GM23338 (cell line): ENCODE data around the gene CDH8. TPM values are rescaled to one million over a fixed set of nuclear protein-coding genes. Genes with fewer than 3 reads are reported as not detected.

ENCODE experiments used
- ATAC-seq: fragments of 200-7000 bp; cut with Tn5 transposase; 3 replicates; pipeline ENCODE4 v1.9.1; 2020
- DNase-seq: peaks from one replicate; pipeline ENCODE4 v3.0.0-alpha.2; 2015; ENCODE audit warnings: low spot score
- H2AFZ ChIP-seq: fragments of 200-600 bp; sonication (generic); 2 replicates; pipeline ENCODE4 v1.8.0; 2016; ENCODE audit warnings: antibody characterized with exemption, mild to moderate bottlenecking, moderate library complexity
- H3F3A ChIP-seq: fragments of 200-600 bp; sonication (generic); replicated peaks from 2 replicates; pipeline ENCODE4 v1.8.0; 2017; ENCODE audit warnings: antibody characterized with exemption, mixed run types, low read depth
- H3K27ac ChIP-seq: fragments of 200-600 bp; sonication (generic); 2 replicates; pipeline ENCODE4 v1.6.1; 2016; ENCODE audit warnings: low read depth
- H3K27me3 ChIP-seq: fragments of 200-600 bp; sonication (generic); 2 replicates; pipeline ENCODE4 v1.8.0; 2016; ENCODE audit warnings: mild to moderate bottlenecking, mixed run types, moderate library complexity; ENCODE audit not compliant: insufficient read depth
- H3K36me3 ChIP-seq: fragments of 200-600 bp; sonication (generic); 2 replicates; pipeline ENCODE4 v1.8.0; 2016; ENCODE audit warnings: mild to moderate bottlenecking; ENCODE audit not compliant: insufficient read depth
- H3K4me1 ChIP-seq: fragments of 200-600 bp; sonication (generic); 2 replicates; pipeline ENCODE4 v1.8.0; 2016; ENCODE audit warnings: mild to moderate bottlenecking, moderate library complexity; ENCODE audit not compliant: insufficient read depth
- H3K4me2 ChIP-seq: fragments of 200-600 bp; sonication (generic); 2 replicates; pipeline ENCODE4 v1.7.1; 2017; ENCODE audit warnings: mixed run types
- H3K4me3 ChIP-seq: fragments of 200-600 bp; sonication (generic); 2 replicates; pipeline ENCODE4 v1.6.1; 2016; ENCODE audit warnings: mixed run types
- H3K79me2 ChIP-seq: fragments of 200-600 bp; sonication (generic); replicated peaks from 2 replicates; pipeline ENCODE4 v1.8.0; 2017; ENCODE audit warnings: mild to moderate bottlenecking; ENCODE audit not compliant: insufficient read depth
- H3K9me2 ChIP-seq: fragments of 200-600 bp; sonication (generic); 2 replicates; pipeline ENCODE4 v1.8.0; 2017; ENCODE audit not compliant: insufficient read depth
- H4K20me1 ChIP-seq: fragments of 200-600 bp; sonication (generic); replicated peaks from 2 replicates; pipeline ENCODE4 v1.8.0; 2017; ENCODE audit warnings: mild to moderate bottlenecking; ENCODE audit not compliant: insufficient read depth
- H3K27ac Mint-ChIP-seq: 2 replicates; pipeline ENCODE4 v1.8.0; 2020; ENCODE audit warnings: inconsistent platforms, mild to moderate bottlenecking, moderate library complexity, mixed read lengths
- H3K27me3 Mint-ChIP-seq: 3 replicates; pipeline ENCODE4 v1.8.0; 2022; ENCODE audit warnings: low read depth, mild to moderate bottlenecking, moderate library complexity, mixed read lengths, inconsistent platforms; ENCODE audit not compliant: insufficient read depth, poor library complexity
- H3K36me3 Mint-ChIP-seq: 3 replicates; pipeline ENCODE4 v1.8.0; 2021; ENCODE audit warnings: low read depth, mild to moderate bottlenecking, inconsistent platforms, moderate library complexity, mixed read lengths
- H3K4me1 Mint-ChIP-seq: 3 replicates; pipeline ENCODE4 v1.8.0; 2020; ENCODE audit warnings: mild to moderate bottlenecking, inconsistent platforms, mixed read lengths
- H3K4me3 Mint-ChIP-seq: 3 replicates; pipeline ENCODE4 v1.8.0; 2021; ENCODE audit warnings: moderate library complexity, mild to moderate bottlenecking, inconsistent platforms, mixed read lengths
- H3K9me3 Mint-ChIP-seq: 3 replicates; pipeline ENCODE4 v1.8.0; 2020; ENCODE audit warnings: moderate library complexity, mild to moderate bottlenecking, inconsistent platforms, mixed read lengths
- EZH2phosphoT487 ChIP-seq: fragments of 200-600 bp; sonication (generic); IDR thresholded peaks from one replicate; pipeline ENCODE4 v1.8.1; 2018; ENCODE audit warnings: antibody characterized with exemption; ENCODE audit not compliant: unreplicated experiment
- JUNB ChIP-seq: IDR thresholded peaks from one replicate; pipeline ENCODE4 v1.6.1; 2016; ENCODE audit warnings: antibody characterized with exemption; ENCODE audit not compliant: unreplicated experiment
- POLR2AphosphoS5 ChIP-seq: IDR thresholded peaks from 2 replicates; pipeline ENCODE4 v1.6.1; 2016; ENCODE audit warnings: antibody characterized with exemption, low read depth
- polyA plus RNA-seq: library from polyadenylated mRNA; unstranded; fragments of >200 nt; fragmentation: Nextera tagmentation; extraction: Ambion mirVana; gene quantifications from 2 replicates; pipeline ENCODE4 v1.2.1, GENCODE V29; 2016
- total RNA-seq: library from RNA; depleted of rRNA; stranded (reverse); fragments of >200 nt; shearing (Covaris generic); gene quantifications from 2 replicates; pipeline ENCODE4 v1.2.3, GENCODE V29; 2014
- TF ChIP-seq, protein P1 (sequence below): IDR thresholded peaks from 2 replicates; pipeline ENCODE4 v1.6.1; 2016; ENCODE audit warnings: antibody characterized with exemption
- TF ChIP-seq, protein P2 (sequence below), 2 experiments: fragments of 200-600 bp in 1 of 2; sonication (generic) in 1 of 2; conservative IDR thresholded peaks; 2 replicates each; pipeline versions ENCODE4 v1.5.1 to v1.6.1; 2016 to 2017; ENCODE audit warnings: antibody characterized with exemption in 2 of 2, low read depth in 2 of 2, mild to moderate bottlenecking in 2 of 2, moderate library complexity in 1 of 2
- TF ChIP-seq, protein P3 (sequence below): IDR thresholded peaks from one replicate; pipeline ENCODE4 v1.6.1; 2018; ENCODE audit warnings: antibody characterized with exemption; ENCODE audit not compliant: unreplicated experiment
- TF ChIP-seq, protein P4 (sequence below): fragments of 250-450 bp; sonication (Bioruptor Pico); IDR thresholded peaks from 2 replicates; pipeline ENCODE4 v1.5.0; 2020; ENCODE audit warnings: mild to moderate bottlenecking, moderate library complexity

Gene CDH8
- total and polyA plus RNA-seq, 2 experiments from 2014 or later = 10.2 to 11.7 TPM

DNA sequence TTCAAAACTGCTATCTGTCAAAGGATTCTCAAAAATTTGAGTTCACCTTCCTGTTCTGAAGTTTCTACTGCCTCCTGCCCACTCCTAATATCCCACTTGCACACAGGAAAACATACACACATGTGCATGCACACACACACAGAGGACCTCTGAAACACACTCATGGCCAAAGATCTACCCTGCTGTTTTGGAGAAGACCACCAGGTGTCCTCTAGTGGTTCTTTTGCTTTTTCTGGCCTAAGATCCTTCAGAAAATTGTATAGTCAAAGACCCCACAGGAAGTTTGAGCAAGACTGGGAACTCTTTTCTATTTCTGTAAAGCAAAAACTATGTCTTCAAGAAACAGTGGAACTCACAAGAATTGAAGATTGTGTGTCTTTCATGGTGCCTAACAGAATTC is 90.2 kb downstream of the CDH8 start:
- H3K79me2 ChIP-seq = no peaks in the 10 kb centered on the region
- H3K9me2 ChIP-seq = no peaks in the 10 kb centered on the region
- Mint-ChIP-seq H3K27me3 (peaks cover 1% of the 10 kb centered on the region), H3K4me3 (no peak overlapping the region), H3K4me1 (peaks cover 7% of the 10 kb centered on the region), H3K27ac (no peak overlapping the region), H3K9me3 (no peaks in the 10 kb centered on the region; the same call in 2 of the 3 replicates), H3K36me3 (no peaks in the 10 kb centered on the region)
- ATAC-seq = 0 out of 3 replicates have a peak, but pooled peaks have one; percentile 21
- H2AFZ ChIP-seq = no peak overlapping the region
- no peak overlapping the region for H3K27ac ChIP-seq
- no peaks in the 10 kb centered on the region for H4K20me1 ChIP-seq
- no peak overlapping the region for H3K4me2 ChIP-seq
- TF ChIP-seq, protein P1, sequence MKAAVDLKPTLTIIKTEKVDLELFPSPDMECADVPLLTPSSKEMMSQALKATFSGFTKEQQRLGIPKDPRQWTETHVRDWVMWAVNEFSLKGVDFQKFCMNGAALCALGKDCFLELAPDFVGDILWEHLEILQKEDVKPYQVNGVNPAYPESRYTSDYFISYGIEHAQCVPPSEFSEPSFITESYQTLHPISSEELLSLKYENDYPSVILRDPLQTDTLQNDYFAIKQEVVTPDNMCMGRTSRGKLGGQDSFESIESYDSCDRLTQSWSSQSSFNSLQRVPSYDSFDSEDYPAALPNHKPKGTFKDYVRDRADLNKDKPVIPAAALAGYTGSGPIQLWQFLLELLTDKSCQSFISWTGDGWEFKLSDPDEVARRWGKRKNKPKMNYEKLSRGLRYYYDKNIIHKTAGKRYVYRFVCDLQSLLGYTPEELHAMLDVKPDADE = no peak
- TF ChIP-seq, protein P2, sequence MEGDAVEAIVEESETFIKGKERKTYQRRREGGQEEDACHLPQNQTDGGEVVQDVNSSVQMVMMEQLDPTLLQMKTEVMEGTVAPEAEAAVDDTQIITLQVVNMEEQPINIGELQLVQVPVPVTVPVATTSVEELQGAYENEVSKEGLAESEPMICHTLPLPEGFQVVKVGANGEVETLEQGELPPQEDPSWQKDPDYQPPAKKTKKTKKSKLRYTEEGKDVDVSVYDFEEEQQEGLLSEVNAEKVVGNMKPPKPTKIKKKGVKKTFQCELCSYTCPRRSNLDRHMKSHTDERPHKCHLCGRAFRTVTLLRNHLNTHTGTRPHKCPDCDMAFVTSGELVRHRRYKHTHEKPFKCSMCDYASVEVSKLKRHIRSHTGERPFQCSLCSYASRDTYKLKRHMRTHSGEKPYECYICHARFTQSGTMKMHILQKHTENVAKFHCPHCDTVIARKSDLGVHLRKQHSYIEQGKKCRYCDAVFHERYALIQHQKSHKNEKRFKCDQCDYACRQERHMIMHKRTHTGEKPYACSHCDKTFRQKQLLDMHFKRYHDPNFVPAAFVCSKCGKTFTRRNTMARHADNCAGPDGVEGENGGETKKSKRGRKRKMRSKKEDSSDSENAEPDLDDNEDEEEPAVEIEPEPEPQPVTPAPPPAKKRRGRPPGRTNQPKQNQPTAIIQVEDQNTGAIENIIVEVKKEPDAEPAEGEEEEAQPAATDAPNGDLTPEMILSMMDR (conservative IDR thresholded peaks at IDR 0.05; ENCODE audit: low read depth in 2 of 2) = peak; percentile 50
- H3K36me3 ChIP-seq = no peaks in the 10 kb centered on the region
- no peak overlapping the region for H3K4me3 ChIP-seq
- H3K27me3 ChIP-seq = no peaks in the 10 kb centered on the region
- DNase-seq = peak; percentile 17
- H3F3A ChIP-seq = no peaks in the 10 kb centered on the region
- peaks cover 12% of the 10 kb centered on the region for H3K4me1 ChIP-seq

DNA sequence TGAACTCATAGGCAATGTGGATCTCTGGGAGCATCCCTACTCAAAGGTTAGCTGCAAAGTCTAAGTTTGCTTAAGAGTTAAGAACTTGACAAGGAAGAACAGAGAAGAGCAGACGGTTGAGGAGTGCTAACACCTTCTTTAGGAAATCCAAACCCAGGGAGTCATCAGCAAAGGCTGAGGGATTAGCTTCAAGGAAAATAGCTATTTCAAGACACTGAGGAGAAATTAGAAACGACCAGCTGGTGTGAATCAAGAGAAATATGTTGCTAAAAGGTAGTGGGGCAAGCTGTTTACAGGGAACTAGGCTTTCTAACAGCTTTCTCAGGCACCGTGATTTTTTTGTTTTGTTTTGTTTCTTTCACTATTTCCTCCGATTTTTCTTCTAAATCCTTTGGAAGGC is 90.7 kb downstream of the CDH8 start:
- no peak overlapping the region for H2AFZ ChIP-seq
- no peaks in the 10 kb centered on the region for H3K9me2 ChIP-seq
- H3K9me3 Mint-ChIP-seq = no peaks in the 10 kb centered on the region; the same call in 2 of the 3 replicates
- H3K36me3 Mint-ChIP-seq = no peaks in the 10 kb centered on the region
- no peaks in the 10 kb centered on the region for H3F3A ChIP-seq
- H3K27me3 Mint-ChIP-seq = no peaks in the 10 kb centered on the region
- H3K27ac Mint-ChIP-seq = no peak overlapping the region
- H3K36me3 ChIP-seq = no peaks in the 10 kb centered on the region
- H3K4me1 ChIP-seq = peaks cover 12% of the 10 kb centered on the region
- no peak for DNase-seq
- no peaks in the 10 kb centered on the region for H3K79me2 ChIP-seq
- H3K4me3 ChIP-seq = no peak overlapping the region
- no peak overlapping the region for H3K4me3 Mint-ChIP-seq
- no peaks in the 10 kb centered on the region for H4K20me1 ChIP-seq
- H3K4me1 Mint-ChIP-seq = peaks cover 7% of the 10 kb centered on the region
- no peak overlapping the region for H3K4me2 ChIP-seq
- H3K27ac ChIP-seq = no peak overlapping the region; the same call in 1 of the 2 replicates
- ATAC-seq = no peak
- H3K27me3 ChIP-seq = no peaks in the 10 kb centered on the region
- TF ChIP-seq, protein P1 = no peak
- no peak for TF ChIP-seq EZH2phosphoT487
- TF ChIP-seq, protein P3, sequence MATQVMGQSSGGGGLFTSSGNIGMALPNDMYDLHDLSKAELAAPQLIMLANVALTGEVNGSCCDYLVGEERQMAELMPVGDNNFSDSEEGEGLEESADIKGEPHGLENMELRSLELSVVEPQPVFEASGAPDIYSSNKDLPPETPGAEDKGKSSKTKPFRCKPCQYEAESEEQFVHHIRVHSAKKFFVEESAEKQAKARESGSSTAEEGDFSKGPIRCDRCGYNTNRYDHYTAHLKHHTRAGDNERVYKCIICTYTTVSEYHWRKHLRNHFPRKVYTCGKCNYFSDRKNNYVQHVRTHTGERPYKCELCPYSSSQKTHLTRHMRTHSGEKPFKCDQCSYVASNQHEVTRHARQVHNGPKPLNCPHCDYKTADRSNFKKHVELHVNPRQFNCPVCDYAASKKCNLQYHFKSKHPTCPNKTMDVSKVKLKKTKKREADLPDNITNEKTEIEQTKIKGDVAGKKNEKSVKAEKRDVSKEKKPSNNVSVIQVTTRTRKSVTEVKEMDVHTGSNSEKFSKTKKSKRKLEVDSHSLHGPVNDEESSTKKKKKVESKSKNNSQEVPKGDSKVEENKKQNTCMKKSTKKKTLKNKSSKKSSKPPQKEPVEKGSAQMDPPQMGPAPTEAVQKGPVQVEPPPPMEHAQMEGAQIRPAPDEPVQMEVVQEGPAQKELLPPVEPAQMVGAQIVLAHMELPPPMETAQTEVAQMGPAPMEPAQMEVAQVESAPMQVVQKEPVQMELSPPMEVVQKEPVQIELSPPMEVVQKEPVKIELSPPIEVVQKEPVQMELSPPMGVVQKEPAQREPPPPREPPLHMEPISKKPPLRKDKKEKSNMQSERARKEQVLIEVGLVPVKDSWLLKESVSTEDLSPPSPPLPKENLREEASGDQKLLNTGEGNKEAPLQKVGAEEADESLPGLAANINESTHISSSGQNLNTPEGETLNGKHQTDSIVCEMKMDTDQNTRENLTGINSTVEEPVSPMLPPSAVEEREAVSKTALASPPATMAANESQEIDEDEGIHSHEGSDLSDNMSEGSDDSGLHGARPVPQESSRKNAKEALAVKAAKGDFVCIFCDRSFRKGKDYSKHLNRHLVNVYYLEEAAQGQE = no peak
- TF ChIP-seq, protein P4, sequence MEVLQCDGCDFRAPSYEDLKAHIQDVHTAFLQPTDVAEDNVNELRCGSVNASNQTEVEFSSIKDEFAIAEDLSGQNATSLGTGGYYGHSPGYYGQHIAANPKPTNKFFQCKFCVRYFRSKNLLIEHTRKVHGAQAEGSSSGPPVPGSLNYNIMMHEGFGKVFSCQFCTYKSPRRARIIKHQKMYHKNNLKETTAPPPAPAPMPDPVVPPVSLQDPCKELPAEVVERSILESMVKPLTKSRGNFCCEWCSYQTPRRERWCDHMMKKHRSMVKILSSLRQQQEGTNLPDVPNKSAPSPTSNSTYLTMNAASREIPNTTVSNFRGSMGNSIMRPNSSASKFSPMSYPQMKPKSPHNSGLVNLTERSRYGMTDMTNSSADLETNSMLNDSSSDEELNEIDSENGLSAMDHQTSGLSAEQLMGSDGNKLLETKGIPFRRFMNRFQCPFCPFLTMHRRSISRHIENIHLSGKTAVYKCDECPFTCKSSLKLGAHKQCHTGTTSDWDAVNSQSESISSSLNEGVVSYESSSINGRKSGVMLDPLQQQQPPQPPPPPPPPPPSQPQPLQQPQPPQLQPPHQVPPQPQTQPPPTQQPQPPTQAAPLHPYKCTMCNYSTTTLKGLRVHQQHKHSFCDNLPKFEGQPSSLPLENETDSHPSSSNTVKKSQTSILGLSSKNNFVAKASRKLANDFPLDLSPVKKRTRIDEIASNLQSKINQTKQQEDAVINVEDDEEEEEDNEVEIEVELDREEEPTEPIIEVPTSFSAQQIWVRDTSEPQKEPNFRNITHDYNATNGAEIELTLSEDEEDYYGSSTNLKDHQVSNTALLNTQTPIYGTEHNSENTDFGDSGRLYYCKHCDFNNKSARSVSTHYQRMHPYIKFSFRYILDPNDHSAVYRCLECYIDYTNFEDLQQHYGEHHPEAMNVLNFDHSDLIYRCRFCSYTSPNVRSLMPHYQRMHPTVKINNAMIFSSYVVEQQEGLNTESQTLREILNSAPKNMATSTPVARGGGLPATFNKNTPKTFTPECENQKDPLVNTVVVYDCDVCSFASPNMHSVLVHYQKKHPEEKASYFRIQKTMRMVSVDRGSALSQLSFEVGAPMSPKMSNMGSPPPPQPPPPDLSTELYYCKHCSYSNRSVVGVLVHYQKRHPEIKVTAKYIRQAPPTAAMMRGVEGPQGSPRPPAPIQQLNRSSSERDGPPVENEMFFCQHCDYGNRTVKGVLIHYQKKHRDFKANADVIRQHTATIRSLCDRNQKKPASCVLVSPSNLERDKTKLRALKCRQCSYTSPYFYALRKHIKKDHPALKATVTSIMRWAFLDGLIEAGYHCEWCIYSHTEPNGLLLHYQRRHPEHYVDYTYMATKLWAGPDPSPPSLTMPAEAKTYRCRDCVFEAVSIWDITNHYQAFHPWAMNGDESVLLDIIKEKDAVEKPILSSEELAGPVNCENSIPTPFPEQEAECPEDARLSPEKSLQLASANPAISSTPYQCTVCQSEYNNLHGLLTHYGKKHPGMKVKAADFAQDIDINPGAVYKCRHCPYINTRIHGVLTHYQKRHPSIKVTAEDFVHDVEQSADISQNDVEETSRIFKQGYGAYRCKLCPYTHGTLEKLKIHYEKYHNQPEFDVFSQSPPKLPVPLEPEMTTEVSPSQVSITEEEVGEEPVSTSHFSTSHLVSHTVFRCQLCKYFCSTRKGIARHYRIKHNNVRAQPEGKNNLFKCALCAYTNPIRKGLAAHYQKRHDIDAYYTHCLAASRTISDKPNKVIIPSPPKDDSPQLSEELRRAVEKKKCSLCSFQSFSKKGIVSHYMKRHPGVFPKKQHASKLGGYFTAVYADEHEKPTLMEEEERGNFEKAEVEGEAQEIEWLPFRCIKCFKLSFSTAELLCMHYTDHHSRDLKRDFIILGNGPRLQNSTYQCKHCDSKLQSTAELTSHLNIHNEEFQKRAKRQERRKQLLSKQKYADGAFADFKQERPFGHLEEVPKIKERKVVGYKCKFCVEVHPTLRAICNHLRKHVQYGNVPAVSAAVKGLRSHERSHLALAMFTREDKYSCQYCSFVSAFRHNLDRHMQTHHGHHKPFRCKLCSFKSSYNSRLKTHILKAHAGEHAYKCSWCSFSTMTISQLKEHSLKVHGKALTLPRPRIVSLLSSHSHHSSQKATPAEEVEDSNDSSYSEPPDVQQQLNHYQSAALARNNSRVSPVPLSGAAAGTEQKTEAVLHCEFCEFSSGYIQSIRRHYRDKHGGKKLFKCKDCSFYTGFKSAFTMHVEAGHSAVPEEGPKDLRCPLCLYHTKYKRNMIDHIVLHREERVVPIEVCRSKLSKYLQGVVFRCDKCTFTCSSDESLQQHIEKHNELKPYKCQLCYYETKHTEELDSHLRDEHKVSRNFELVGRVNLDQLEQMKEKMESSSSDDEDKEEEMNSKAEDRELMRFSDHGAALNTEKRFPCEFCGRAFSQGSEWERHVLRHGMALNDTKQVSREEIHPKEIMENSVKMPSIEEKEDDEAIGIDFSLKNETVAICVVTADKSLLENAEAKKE (CRISPR knock-in tag) = no peak
- no peak for TF ChIP-seq POLR2AphosphoS5
- TF ChIP-seq JUNB = no peak
